Measurements from ENCODE around the gene MTERF1.

DNA sequence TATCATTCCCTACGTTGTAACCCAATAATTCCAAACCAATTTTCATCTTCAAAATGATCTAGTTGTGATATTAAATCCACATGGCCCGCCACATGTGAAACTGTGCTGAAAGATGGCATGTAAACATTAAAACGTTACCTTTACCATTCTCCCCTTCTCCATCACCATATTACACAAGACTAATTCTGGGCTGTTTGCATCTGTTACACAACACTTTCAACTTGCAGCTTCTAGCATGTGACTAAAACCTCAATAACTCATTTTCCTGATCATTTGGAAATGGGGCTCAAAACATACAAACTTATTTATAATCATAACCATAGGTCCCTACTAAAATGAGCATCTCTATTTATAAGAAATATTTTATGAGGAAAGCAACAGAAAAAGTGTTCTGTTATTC, 4.7 kb downstream of the MTERF1 start:
- TF ChIP-seq EZH2 (IDR thresholded peaks at IDR 0.05; ENCODE audit: borderline replicate concordance): no peak
- TF ChIP-seq, protein P1, sequence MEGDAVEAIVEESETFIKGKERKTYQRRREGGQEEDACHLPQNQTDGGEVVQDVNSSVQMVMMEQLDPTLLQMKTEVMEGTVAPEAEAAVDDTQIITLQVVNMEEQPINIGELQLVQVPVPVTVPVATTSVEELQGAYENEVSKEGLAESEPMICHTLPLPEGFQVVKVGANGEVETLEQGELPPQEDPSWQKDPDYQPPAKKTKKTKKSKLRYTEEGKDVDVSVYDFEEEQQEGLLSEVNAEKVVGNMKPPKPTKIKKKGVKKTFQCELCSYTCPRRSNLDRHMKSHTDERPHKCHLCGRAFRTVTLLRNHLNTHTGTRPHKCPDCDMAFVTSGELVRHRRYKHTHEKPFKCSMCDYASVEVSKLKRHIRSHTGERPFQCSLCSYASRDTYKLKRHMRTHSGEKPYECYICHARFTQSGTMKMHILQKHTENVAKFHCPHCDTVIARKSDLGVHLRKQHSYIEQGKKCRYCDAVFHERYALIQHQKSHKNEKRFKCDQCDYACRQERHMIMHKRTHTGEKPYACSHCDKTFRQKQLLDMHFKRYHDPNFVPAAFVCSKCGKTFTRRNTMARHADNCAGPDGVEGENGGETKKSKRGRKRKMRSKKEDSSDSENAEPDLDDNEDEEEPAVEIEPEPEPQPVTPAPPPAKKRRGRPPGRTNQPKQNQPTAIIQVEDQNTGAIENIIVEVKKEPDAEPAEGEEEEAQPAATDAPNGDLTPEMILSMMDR (IDR thresholded peaks at IDR 0.05; ENCODE audit: poor library complexity): no peak

All from hepatocyte (in vitro differentiated cells).